Measurements from ENCODE around the gene PADI2. TPM values are rescaled to one million over a fixed set of nuclear protein-coding genes. Genes with fewer than 3 reads are reported as not detected.

The PADI2 gene
- total RNA-seq, 1 experiment from 2014 or later = 27.7 TPM

GRCh38 chr1:17047924-17048323 is 71.3 kb downstream of the PADI2 start:
- ChIA-PET CTCF (interaction anchor here (0.6 kb wide), 1 partner anchor 85 kb away, joined by 7 read pairs; no protein-coding TSS in a partner anchor), POLR2A (ENCODE audit: low non-redundant PET) (no interaction called here)
- Histone ChIP-seq H3K4me1 (ENCODE audit: insufficient read depth, low read length, poor library complexity, severe bottlenecking) (peaks cover 20% of the 10 kb centered on the region), H3K9me3 (ENCODE audit: low read depth, low read length, poor library complexity, severe bottlenecking) (no peaks in the 10 kb centered on the region), H3K27ac (ENCODE audit: low read depth, low read length, poor library complexity, severe bottlenecking) (no peak overlapping the region), H3K4me3 (ENCODE audit: low read depth, low read length, poor library complexity, severe bottlenecking) (no peak overlapping the region), H3K36me3 (ENCODE audit: insufficient read depth, low read length, poor library complexity, severe bottlenecking) (peaks cover 52% of the 10 kb centered on the region), H3K27me3 (replicated peaks; ENCODE audit: insufficient read depth, low read depth, low read length, poor library complexity) (no peaks in the 10 kb centered on the region)
- intact Hi-C loops (cut with micrococcal nuclease; ENCODE audit: unreplicated experiment) = loop anchor here (2.0 to 10.0 kb wide), 2 partner anchors 97 to 423 kb away; no protein-coding TSS in a partner anchor
- no peak for DNase-seq (ENCODE audit: low spot score)
- no TSS peak for BruUV-seq (replicated peaks)
- TF ChIP-seq EZH2 (IDR thresholded peaks at IDR 0.05; ENCODE audit: borderline replicate concordance, low read depth, low read length, poor library complexity, severe bottlenecking) (no peak), CTCF (conservative IDR thresholded peaks at IDR 0.05; ENCODE audit: low read depth, low read length) (no peak)

- Histone ChIP-seq H3K36me3 (ENCODE audit: insufficient read depth, low read length, poor library complexity, severe bottlenecking) (peaks cover 54% of the 10 kb centered on the region), H3K27ac (ENCODE audit: low read depth, low read length, poor library complexity, severe bottlenecking) (no peak overlapping the region), H3K9me3 (ENCODE audit: low read depth, low read length, poor library complexity, severe bottlenecking) (no peaks in the 10 kb centered on the region), H3K27me3 (replicated peaks; ENCODE audit: insufficient read depth, low read depth, low read length, poor library complexity) (no peaks in the 10 kb centered on the region), H3K4me3 (ENCODE audit: low read depth, low read length, poor library complexity, severe bottlenecking) (peak overlapping the region; percentile 49), H3K4me1 (ENCODE audit: insufficient read depth, low read length, poor library complexity, severe bottlenecking) (peaks cover 8% of the 10 kb centered on the region)
- TF ChIP-seq CTCF (conservative IDR thresholded peaks at IDR 0.05; ENCODE audit: low read depth, low read length) (0 out of 2 replicates have a peak, but pooled peaks have one; percentile 5), EZH2 (IDR thresholded peaks at IDR 0.05; ENCODE audit: borderline replicate concordance, low read depth, low read length, poor library complexity, severe bottlenecking) (no peak)
- intact Hi-C loops (cut with micrococcal nuclease; ENCODE audit: unreplicated experiment) = loop anchor here (1.0 to 10.0 kb wide), 3 partner anchors 83 to 421 kb away; no protein-coding TSS in a partner anchor
- ChIA-PET POLR2A (ENCODE audit: low non-redundant PET) (no interaction called here), CTCF (interaction anchor here (0.6 to 1.7 kb wide), 4 partner anchors 77 to 425 kb away, joined by 3 to 12 read pairs (median 4); no protein-coding TSS in a partner anchor)
- no peak for DNase-seq (ENCODE audit: low spot score)
- no TSS peak for BruUV-seq (replicated peaks)
Observed at GRCh38 chr1:17046334-17046657, 73.0 kb downstream of the PADI2 start.

- BruUV-seq (replicated peaks) = no TSS peak
- Histone ChIP-seq H3K4me1 (ENCODE audit: insufficient read depth, low read length, poor library complexity, severe bottlenecking) (peaks cover 8% of the 10 kb centered on the region), H3K4me3 (ENCODE audit: low read depth, low read length, poor library complexity, severe bottlenecking) (peak overlapping the region; percentile 49), H3K36me3 (ENCODE audit: insufficient read depth, low read length, poor library complexity, severe bottlenecking) (peaks cover 54% of the 10 kb centered on the region), H3K27ac (ENCODE audit: low read depth, low read length, poor library complexity, severe bottlenecking) (peak overlapping the region; percentile 57), H3K9me3 (ENCODE audit: low read depth, low read length, poor library complexity, severe bottlenecking) (no peaks in the 10 kb centered on the region), H3K27me3 (replicated peaks; ENCODE audit: insufficient read depth, low read depth, low read length, poor library complexity) (no peaks in the 10 kb centered on the region)
- POLR2A ChIA-PET (ENCODE audit: low non-redundant PET) = no interaction called here
- TF ChIP-seq CTCF (conservative IDR thresholded peaks at IDR 0.05; ENCODE audit: low read depth, low read length) (peak; percentile 82), EZH2 (IDR thresholded peaks at IDR 0.05; ENCODE audit: borderline replicate concordance, low read depth, low read length, poor library complexity, severe bottlenecking) (no peak)
- DNase-seq (ENCODE audit: low spot score) = peak; percentile 82
- CTCF ChIA-PET = interaction anchor here (0.6 to 1.7 kb wide), 4 partner anchors 78 to 425 kb away, joined by 3 to 12 read pairs (median 4); no protein-coding TSS in a partner anchor
- intact Hi-C loops (cut with micrococcal nuclease; ENCODE audit: unreplicated experiment) = loop anchor here (1.0 to 10.0 kb wide), 3 partner anchors 82 to 421 kb away; no protein-coding TSS in a partner anchor
Observed at GRCh38 chr1:17045634-17046333, 73.5 kb downstream of the PADI2 start.
